HG02870 (cell line): ENCODE measurements around the gene CNTD1.
"Not testable (repeated sequence)": the region's sequence is repeated elsewhere in the genome, so short reads cannot be mapped to it uniquely, and the experiment has no call there.

Experiments
- ATAC-seq: cut with Tn5 transposase; IDR thresholded peaks from one replicate; pipeline ENCODE4 v1.9.1; 2021; ENCODE audit warnings: mild to moderate bottlenecking, moderate library complexity; ENCODE audit not compliant: unreplicated experiment

The CNTD1 gene

DNA sequence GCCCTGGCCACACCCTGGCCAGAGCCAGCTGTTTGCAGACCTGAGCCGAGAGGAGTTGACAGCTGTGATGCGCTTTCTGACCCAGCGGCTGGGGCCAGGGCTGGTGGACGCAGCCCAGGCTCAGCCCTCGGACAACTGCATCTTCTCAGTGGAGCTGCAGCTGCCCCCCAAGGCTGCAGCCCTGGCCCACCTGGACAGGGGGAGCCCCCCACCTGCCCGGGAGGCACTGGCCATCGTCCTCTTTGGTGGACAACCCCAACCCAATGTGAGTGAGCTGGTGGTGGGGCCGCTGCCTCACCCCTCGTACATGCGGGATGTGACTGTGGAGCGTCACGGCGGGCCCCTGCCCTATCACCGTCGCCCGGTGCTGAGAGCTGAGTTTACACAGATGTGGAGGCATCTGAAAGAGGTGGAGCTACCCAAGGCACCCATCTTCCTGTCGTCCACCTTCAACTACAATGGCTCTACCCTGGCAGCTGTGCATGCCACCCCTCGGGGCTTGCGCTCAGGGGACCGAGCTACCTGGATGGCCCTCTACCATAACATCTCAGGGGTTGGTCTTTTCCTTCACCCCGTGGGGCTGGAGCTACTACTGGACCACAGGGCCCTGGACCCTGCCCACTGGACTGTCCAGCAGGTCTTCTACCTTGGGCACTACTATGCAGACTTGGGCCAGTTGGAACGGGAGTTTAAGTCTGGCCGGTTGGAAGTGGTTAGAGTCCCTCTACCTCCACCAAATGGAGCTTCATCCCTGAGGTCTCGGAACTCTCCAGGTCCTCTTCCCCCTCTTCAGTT lies 46.3 kb downstream of the CNTD1 start:
- no peak for ATAC-seq

DNA sequence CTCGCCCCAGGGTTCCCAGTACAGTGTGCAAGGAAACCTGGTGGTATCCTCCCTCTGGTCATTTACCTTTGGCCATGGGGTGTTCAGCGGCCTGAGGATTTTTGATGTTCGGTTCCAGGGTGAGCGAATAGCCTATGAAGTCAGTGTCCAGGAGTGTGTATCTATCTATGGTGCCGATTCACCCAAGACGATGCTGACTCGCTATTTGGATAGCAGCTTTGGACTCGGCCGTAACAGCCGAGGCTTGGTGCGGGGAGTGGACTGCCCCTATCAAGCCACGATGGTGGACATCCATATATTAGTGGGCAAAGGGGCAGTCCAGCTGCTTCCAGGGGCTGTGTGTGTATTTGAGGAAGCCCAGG lies 46.9 kb downstream of the CNTD1 start:
- ATAC-seq = no peak

GRCh38 chr17:42845918-42846593 lies 47.4 kb downstream of the CNTD1 start:
- ATAC-seq = no peak

DNA sequence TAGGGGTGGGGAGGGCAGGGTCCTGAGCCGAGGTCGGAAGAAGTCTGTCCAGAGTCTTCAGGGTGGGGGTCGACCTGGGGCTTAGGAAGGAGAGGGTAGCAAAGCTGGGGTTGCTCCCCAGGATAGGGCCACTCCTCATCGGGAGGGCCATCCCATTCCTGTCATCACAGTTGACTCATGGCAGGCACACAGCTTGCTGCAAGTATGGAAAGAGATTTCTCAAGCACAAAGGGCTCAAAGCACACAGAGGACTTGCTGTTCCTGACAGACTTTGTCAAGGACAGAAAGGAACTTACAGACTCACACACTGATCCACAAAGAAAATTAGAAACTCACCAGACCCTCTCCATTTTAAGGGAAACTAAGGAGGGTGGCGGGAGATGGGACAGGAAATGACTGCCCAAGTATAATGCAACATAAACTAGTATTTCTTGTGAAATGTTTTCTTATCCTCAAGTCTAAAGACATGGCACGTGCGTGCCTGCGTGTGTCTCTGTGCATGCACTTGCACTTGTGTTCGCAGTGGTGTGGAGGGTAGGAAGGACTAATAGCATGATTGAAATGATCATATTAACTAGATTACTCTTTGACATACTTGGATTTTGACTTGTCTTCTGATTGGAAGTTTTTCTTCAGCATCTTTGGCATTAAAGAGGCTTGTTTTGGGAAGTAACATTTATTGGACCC lies 48.1 kb downstream of the CNTD1 start:
- no peak for ATAC-seq

DNA sequence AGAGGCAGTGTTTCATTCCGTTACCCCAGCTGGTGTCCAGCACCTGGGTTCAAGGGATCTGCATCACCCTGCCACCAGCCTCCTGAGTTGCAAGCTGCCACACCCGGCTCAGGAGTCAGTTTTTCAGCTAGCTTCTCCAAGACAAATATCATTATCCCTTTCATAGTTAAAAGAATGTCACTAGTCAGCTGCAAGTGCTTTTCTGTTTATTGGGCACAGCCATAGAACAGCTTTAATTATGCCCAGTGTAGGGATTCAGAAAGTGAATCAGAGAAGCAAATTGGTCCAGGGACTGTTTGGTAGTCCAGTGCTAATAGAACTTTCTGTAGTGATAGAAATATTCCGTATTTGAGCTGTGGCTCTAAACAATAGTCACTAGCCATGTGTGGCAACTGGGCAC lies 49.4 kb downstream of the CNTD1 start:
- ATAC-seq = no peak

DNA sequence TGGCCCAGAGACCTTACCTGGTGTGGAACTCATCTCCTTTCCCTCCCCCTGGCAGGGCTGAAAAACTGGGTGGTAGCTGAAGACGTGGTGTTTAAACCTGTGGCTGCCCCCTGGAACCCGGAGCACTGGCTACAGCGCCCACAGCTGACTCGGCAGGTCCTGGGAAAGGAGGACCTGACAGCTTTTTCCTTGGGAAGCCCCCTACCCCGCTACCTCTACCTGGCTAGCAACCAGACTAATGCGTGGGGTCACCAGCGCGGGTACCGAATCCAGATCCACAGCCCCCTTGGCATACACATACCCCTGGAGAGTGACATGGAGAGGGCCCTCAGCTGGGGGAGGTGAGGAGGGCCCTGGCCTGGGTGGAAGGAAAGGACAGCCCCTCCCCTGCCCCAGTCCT lies 50.4 kb downstream of the CNTD1 start:
- no peak for ATAC-seq

DNA sequence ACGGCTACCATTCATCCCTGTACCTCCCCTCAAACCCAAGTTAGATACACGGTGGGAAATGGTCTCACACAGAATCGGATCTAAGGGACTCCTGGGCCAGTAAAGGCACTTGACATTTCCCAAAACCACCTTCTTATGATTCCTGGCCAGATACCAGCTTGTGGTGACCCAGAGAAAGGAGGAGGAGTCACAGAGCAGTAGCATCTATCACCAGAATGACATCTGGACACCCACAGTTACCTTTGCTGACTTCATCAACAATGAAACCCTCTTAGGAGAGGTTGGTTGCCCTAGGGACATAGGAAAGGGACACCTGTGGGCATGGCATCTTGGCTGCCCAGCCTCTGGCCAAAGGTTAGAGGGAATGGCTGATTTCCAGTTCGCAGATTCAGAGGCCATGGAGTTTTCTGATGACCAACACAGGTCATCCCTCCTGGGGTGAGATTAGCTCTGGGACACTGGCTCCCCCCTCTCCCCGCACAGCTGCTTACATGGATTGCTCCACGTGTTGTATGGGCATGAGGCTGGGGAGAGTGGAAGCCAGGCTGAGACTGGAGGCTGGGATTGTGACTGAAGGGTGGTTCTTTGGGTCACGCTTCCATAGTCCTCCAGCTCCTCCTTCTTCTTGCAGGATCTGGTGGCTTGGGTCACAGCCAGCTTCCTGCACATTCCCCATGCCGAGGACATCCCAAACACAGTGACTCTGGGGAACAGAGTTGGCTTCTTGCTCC lies 51.0 kb downstream of the CNTD1 start:
- no peak for ATAC-seq

GRCh38 chr17:42850954-42851353 lies 52.3 kb downstream of the CNTD1 start, which contains the start of gene AOC3:
AOC3 (plus strand) TSS chr17:42851199; CDS start chr17:42851344, 145 bp downstream.
- no peak for ATAC-seq

GRCh38 chr17:42851371-42852240 lies 52.9 kb downstream of the CNTD1 start:
- not testable (repeated sequence) for ATAC-seq

DNA sequence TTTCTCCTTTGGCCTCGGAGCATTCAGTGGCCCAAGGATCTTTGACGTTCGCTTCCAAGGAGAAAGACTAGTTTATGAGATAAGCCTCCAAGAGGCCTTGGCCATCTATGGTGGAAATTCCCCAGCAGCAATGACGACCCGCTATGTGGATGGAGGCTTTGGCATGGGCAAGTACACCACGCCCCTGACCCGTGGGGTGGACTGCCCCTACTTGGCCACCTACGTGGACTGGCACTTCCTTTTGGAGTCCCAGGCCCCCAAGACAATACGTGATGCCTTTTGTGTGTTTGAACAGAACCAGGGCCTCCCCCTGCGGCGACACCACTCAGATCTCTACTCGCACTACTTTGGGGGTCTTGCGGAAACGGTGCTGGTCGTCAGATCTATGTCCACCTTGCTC lies 53.7 kb downstream of the CNTD1 start:
- no peak for ATAC-seq

- ATAC-seq = no peak
These were observed 54.3 kb downstream of the CNTD1 start for GRCh38 chr17:42853004-42853403.

DNA sequence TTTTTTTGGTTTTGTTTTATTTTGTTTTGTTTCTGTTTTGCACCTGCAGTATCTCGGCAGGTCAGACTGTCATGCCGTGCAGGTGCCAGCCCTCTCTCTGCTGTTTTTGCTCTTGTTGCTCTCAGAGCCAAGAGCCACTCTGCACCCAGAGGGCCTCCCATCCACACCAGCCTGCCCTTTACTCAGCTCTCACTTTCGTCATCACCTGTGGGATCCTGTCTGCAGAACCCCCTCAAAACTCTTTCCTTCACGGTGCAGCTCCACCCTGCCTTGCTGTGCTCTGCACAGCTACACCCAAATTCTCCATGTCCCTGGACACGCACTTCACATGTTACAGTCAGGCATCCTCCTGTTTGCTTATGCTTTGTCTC lies 54.9 kb downstream of the CNTD1 start:
- ATAC-seq = no peak

DNA sequence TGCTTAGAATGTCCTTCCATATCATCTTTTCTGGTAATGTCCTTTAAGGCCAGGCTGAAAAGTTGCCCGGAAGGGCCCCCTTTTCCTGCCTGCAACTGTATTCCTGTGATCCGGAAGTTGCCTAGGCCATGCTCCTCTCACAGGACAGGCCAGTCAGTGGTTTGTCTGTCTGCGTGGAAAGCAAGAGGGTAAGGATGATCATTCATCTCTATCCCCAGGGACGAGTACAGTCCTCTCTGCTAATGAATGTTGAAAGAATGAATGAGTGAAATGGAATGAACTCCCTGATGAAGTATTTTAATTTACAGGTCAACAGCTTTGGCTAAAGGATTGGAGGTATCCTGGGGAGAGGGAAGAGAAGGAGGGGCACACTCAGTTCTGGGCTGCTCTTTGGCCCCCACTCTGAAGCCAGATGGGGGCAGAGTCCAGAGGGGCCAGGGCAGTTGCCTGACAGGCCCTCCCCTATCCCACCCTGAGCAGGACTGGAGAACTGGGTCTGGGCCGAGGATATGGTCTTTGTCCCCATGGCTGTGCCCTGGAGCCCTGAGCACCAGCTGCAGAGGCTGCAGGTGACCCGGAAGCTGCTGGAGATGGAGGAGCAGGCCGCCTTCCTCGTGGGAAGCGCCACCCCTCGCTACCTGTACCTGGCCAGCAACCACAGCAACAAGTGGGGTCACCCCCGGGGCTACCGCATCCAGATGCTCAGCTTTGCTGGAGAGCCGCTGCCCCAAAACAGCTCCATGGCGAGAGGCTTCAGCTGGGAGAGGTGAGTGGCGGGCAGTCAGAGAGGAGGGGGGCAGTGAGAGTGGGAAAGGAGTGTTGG lies 55.5 kb downstream of the CNTD1 start:
- no peak for ATAC-seq

GRCh38 chr17:42855048-42855596 lies 56.5 kb downstream of the CNTD1 start:
- no peak for ATAC-seq

GRCh38 chr17:42856093-42856492 lies 57.4 kb downstream of the CNTD1 start:
- not testable (repeated sequence) for ATAC-seq

DNA sequence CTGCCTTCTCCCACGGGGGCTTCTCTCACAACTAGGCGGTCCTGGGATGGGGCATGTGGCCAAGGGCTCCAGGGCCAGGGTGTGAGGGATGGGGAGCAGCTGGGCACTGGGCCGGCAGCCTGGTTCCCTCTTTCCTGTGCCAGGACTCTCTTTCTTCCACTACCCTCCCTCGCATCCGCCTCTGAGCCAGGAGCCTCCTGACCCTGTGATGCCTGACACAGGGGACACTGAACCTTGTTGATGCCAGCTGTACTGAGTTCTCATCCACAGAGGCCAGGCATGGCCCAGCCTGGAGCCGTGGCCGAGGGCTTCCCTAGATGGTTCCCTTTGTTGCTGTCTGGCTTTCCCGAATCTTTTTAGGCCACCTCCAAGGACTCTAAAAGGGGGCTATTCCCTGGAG lies 57.9 kb downstream of the CNTD1 start:
- ATAC-seq = not testable (repeated sequence)

DNA sequence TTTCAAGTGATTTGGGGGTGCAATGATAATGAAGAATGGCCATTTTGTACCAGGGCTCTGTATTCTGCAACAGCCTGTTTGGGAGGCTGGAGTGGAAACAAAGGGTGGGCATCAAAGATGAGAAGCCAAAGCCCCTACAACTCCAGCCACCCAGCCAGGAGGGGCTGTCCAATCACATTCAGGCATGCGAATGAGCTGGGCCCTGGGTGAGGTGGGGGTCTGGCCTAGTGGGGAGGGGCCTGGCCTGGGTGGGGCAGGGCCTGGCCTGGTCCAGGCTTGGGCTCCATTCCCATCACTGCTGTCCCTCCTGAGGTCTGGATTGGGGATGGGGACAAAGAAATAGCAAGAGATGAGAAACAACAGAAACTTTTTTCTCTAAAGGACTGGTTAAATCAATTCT lies 58.7 kb downstream of the CNTD1 start:
- ATAC-seq = no peak
